Ascending aorta (tissue), 2 donors: ENCODE measurements around the gene BMP7. TPM values are rescaled to one million over a fixed set of nuclear protein-coding genes. Genes with fewer than 3 reads are reported as not detected.

Source experiments
- DNase-seq, 2 donors: peaks; one replicate each; pipeline ENCODE4 v3.0.0-alpha.2; 2019; ENCODE audit warnings: low spot score in 2 of 2
- H3K27ac ChIP-seq, 2 donors: fragments of 200-600 bp; sonication (generic); one replicate each; pipeline ENCODE4 v1.5.1; 2016 to 2017; ENCODE audit warnings: mild to moderate bottlenecking in 1 of 2
- H3K27me3 ChIP-seq: fragments of 200-600 bp; sonication (generic); one replicate; pipeline ENCODE4 v1.5.1; 2017
- H3K36me3 ChIP-seq, 2 donors: fragments of 200-600 bp; sonication (generic); one replicate each; pipeline ENCODE4 v1.5.1; 2016
- H3K4me1 ChIP-seq, 2 donors: fragments of 200-600 bp; sonication (generic); one replicate each; pipeline ENCODE4 v1.5.1; 2016 to 2017; ENCODE audit warnings: mild to moderate bottlenecking in 1 of 2
- H3K4me3 ChIP-seq, 2 donors: fragments of 200-600 bp; sonication (generic); one replicate each; pipeline ENCODE4 v1.5.1; 2016 to 2017; ENCODE audit warnings: mild to moderate bottlenecking in 1 of 2
- H3K9me3 ChIP-seq, 2 donors: fragments of 200-600 bp; sonication (generic); one replicate each; pipeline ENCODE4 v1.5.1; 2016
- CTCF ChIP-seq, 3 experiments: fragments of 200-600 bp in 2 of 3; fragments of 450-650 bp in 1 of 3; sonication (generic) in 2 of 3; IDR thresholded peaks; one replicate each; pipeline ENCODE4 v1.5.1; 2016 to 2019; ENCODE audit warnings: antibody characterized with exemption in 3 of 3, mild to moderate bottlenecking in 1 of 3, moderate library complexity in 1 of 3
- intact Hi-C: fragments of 100-400 bp; cut with DNase I; formaldehyde crosslinking; loops from one replicate; pipeline ENCODE4 v1.15.1; 2023
- total RNA-seq: library from RNA; depleted of rRNA; stranded (reverse); fragments of >200 nt; gene quantifications from one replicate; pipeline ENCODE4 v1.1.0, GENCODE V29; 2016

BMP7 gene
- total RNA-seq, 1 donor from 2014 or later, result not detected

- H3K4me3 ChIP-seq, result no peak overlapping the region
- TF ChIP-seq CTCF (IDR thresholded peaks at IDR 0.05), result no peak
- H3K27me3 ChIP-seq, result no peaks in the 10 kb centered on the region
- DNase-seq, result no peak
- H3K27ac ChIP-seq, result no peak overlapping the region
- H3K36me3 ChIP-seq, result no peaks in the 10 kb centered on the region
- no peaks in the 10 kb centered on the region for H3K9me3 ChIP-seq
- intact Hi-C loops, result no loop called here
- no peaks in the 10 kb centered on the region for H3K4me1 ChIP-seq
Measured at GRCh38 chr20:57175397-57176010, 90.9 kb downstream of the BMP7 start.

GRCh38 chr20:57174737-57175136 lies 91.7 kb downstream of the BMP7 start:
- DNase-seq, result no peak
- intact Hi-C loops, result no loop called here
- TF ChIP-seq CTCF (IDR thresholded peaks at IDR 0.05), result no peak
- Histone ChIP-seq H3K4me1 (no peaks in the 10 kb centered on the region), H3K9me3 (no peaks in the 10 kb centered on the region), H3K4me3 (no peak overlapping the region), H3K36me3 (no peaks in the 10 kb centered on the region), H3K27me3 (no peaks in the 10 kb centered on the region), H3K27ac (no peak overlapping the region)

- no peaks in the 10 kb centered on the region for H3K36me3 ChIP-seq
- no peak overlapping the region for H3K27ac ChIP-seq
- no peaks in the 10 kb centered on the region for H3K4me1 ChIP-seq
- H3K4me3 ChIP-seq, result no peak overlapping the region
- TF ChIP-seq CTCF (IDR thresholded peaks at IDR 0.05), result no peak
- intact Hi-C loops, result no loop called here
- DNase-seq, result no peak
- no peaks in the 10 kb centered on the region for H3K9me3 ChIP-seq
- no peaks in the 10 kb centered on the region for H3K27me3 ChIP-seq
Measured at GRCh38 chr20:57173986-57174385, 92.5 kb downstream of the BMP7 start.

GRCh38 chr20:57173041-57173440 lies 93.4 kb downstream of the BMP7 start:
- H3K36me3 ChIP-seq, result no peaks in the 10 kb centered on the region
- H3K4me1 ChIP-seq, result no peaks in the 10 kb centered on the region
- no peak overlapping the region for H3K27ac ChIP-seq
- no peak for TF ChIP-seq CTCF (IDR thresholded peaks at IDR 0.05)
- intact Hi-C loops, result no loop called here
- no peaks in the 10 kb centered on the region for H3K9me3 ChIP-seq
- no peaks in the 10 kb centered on the region for H3K27me3 ChIP-seq
- no peak for DNase-seq
- no peak overlapping the region for H3K4me3 ChIP-seq

GRCh38 chr20:57170343-57170742 lies 96.1 kb downstream of the BMP7 start:
- TF ChIP-seq CTCF (IDR thresholded peaks at IDR 0.05), result no peak
- Histone ChIP-seq H3K4me1 (no peaks in the 10 kb centered on the region), H3K36me3 (no peaks in the 10 kb centered on the region), H3K4me3 (no peak overlapping the region), H3K9me3 (no peaks in the 10 kb centered on the region), H3K27me3 (no peaks in the 10 kb centered on the region), H3K27ac (no peak overlapping the region)
- DNase-seq, result no peak
- intact Hi-C loops, result no loop called here

GRCh38 chr20:57169162-57169561 lies 97.3 kb downstream of the BMP7 start:
- no peak overlapping the region for H3K27ac ChIP-seq
- no peaks in the 10 kb centered on the region for H3K4me1 ChIP-seq
- TF ChIP-seq CTCF (IDR thresholded peaks at IDR 0.05), result no peak
- H3K27me3 ChIP-seq, result no peaks in the 10 kb centered on the region
- intact Hi-C loops, result no loop called here
- DNase-seq, result no peak
- H3K4me3 ChIP-seq, result no peak overlapping the region
- H3K9me3 ChIP-seq, result no peaks in the 10 kb centered on the region
- no peaks in the 10 kb centered on the region for H3K36me3 ChIP-seq
